H9 (cell line): ENCODE results near the gene TNFRSF4. TPM values are rescaled to one million over a fixed set of nuclear protein-coding genes. Genes with fewer than 3 reads are reported as not detected.
A peak's percentile ranks its signal among the peaks of the same experiment; 100 is the strongest.

Experiments
- DNase-seq: peaks from one replicate; pipeline ENCODE4 v3.0.0-alpha.2; 2017
- H2AFZ ChIP-seq: one replicate; pipeline ENCODE4 v1.6.1; 2013; ENCODE audit warnings: mild to moderate bottlenecking, low read length, control low read depth, moderate library complexity
- H2AK5ac ChIP-seq: 2 replicates; pipeline ENCODE4 v1.6.1; 2013; ENCODE audit warnings: low read length, control low read depth, mixed read lengths; ENCODE audit not compliant: insufficient read length
- H2BK120ac ChIP-seq: one replicate; pipeline ENCODE4 v1.6.1; 2013; ENCODE audit warnings: low read depth, mild to moderate bottlenecking, low read length, control low read depth, inconsistent platforms; ENCODE audit not compliant: poor library complexity, severe bottlenecking
- H2BK12ac ChIP-seq: 2 replicates; pipeline ENCODE4 v1.6.1; 2013; ENCODE audit warnings: low read length, control low read depth, mixed read lengths, low read depth; ENCODE audit not compliant: insufficient read length
- H2BK15ac ChIP-seq: 2 replicates; pipeline ENCODE4 v1.6.1; 2013; ENCODE audit warnings: low read depth, low read length, control low read depth
- H2BK20ac ChIP-seq: one replicate; pipeline ENCODE4 v1.6.1; 2013; ENCODE audit warnings: low read depth, mild to moderate bottlenecking, low read length, control low read depth, inconsistent platforms; ENCODE audit not compliant: poor library complexity, severe bottlenecking
- H2BK5ac ChIP-seq: 2 replicates; pipeline ENCODE4 v1.6.1; 2013; ENCODE audit warnings: low read length, control low read depth, mixed read lengths; ENCODE audit not compliant: insufficient read length
- H3K14ac ChIP-seq: 2 replicates; pipeline ENCODE4 v1.6.1; 2013; ENCODE audit warnings: low read length, control low read depth; ENCODE audit not compliant: insufficient read depth
- H3K18ac ChIP-seq: 2 replicates; pipeline ENCODE4 v1.6.1; 2013; ENCODE audit warnings: low read depth, mild to moderate bottlenecking, mixed read lengths, low read length, control low read depth; ENCODE audit not compliant: insufficient read length
- H3K23ac ChIP-seq: 2 replicates; pipeline ENCODE4 v1.6.1; 2013; ENCODE audit warnings: low read length, control low read depth, mixed read lengths, low read depth; ENCODE audit not compliant: insufficient read length
- H3K23me2 ChIP-seq: 2 replicates; pipeline ENCODE4 v1.6.1; 2013; ENCODE audit warnings: low read depth, mild to moderate bottlenecking, mixed read lengths, low read length, control low read depth; ENCODE audit not compliant: insufficient read length, poor library complexity, severe bottlenecking
- H3K27ac ChIP-seq: 2 replicates; pipeline ENCODE4 v1.5.1; 2013; ENCODE audit warnings: low read length, control low read depth, mixed read lengths, low read depth; ENCODE audit not compliant: insufficient read length
- H3K27me3 ChIP-seq: 2 replicates; pipeline ENCODE4 v1.6.1; 2013; ENCODE audit warnings: low read length, control low read depth, inconsistent platforms; ENCODE audit not compliant: insufficient read depth
- H3K4ac ChIP-seq: 2 replicates; pipeline ENCODE4 v1.6.1; 2013; ENCODE audit warnings: low read depth, mild to moderate bottlenecking, control low read depth, inconsistent platforms, low read length, moderate library complexity
- H3K4me1 ChIP-seq: 2 replicates; pipeline ENCODE4 v1.6.1; 2013; ENCODE audit warnings: low read length, control low read depth, inconsistent platforms; ENCODE audit not compliant: insufficient read depth
- H3K4me2 ChIP-seq: 2 replicates; pipeline ENCODE4 v1.6.1; 2013; ENCODE audit warnings: low read length, control low read depth, mixed read lengths; ENCODE audit not compliant: insufficient read length, insufficient read depth
- H3K56ac ChIP-seq: 2 replicates; pipeline ENCODE4 v1.6.1; 2013; ENCODE audit warnings: low read depth, mild to moderate bottlenecking, mixed read lengths, low read length, control low read depth; ENCODE audit not compliant: insufficient read length
- H3K79me1 ChIP-seq: 2 replicates; pipeline ENCODE4 v1.6.1; 2013; ENCODE audit warnings: low read depth, mild to moderate bottlenecking, moderate library complexity, low read length, control low read depth, inconsistent platforms; ENCODE audit not compliant: insufficient read depth, poor library complexity, severe bottlenecking
- H3K79me2 ChIP-seq: 2 replicates; pipeline ENCODE4 v1.6.1; 2013; ENCODE audit warnings: low read length, control low read depth, inconsistent platforms; ENCODE audit not compliant: insufficient read depth
- H3K9ac ChIP-seq: 2 replicates; pipeline ENCODE4 v1.6.1; 2013; ENCODE audit warnings: low read length, control low read depth, mixed read lengths; ENCODE audit not compliant: insufficient read length; ENCODE audit errors: extremely low read depth
- H3K9me3 ChIP-seq: one replicate; pipeline ENCODE4 v1.6.1; 2013; ENCODE audit warnings: low read depth, low read length, inconsistent platforms; ENCODE audit not compliant: control insufficient read depth
- H3T11ph ChIP-seq: one replicate; pipeline ENCODE4 v1.6.1; 2013; ENCODE audit warnings: mild to moderate bottlenecking, low read length, control low read depth, inconsistent platforms
- H4K20me1 ChIP-seq: one replicate; pipeline ENCODE4 v1.6.1; 2013; ENCODE audit not compliant: control insufficient read depth, insufficient read length, insufficient read depth
- H4K5ac ChIP-seq: 2 replicates; pipeline ENCODE4 v1.6.1; 2013; ENCODE audit warnings: low read depth, mild to moderate bottlenecking, mixed read lengths, low read length, control low read depth; ENCODE audit not compliant: insufficient read length
- H4K8ac ChIP-seq: replicated peaks from 2 replicates; pipeline ENCODE4 v1.6.1; 2013; ENCODE audit warnings: low read length, control low read depth, mixed read lengths, low read depth; ENCODE audit not compliant: insufficient read length
- H4K91ac ChIP-seq: 2 replicates; pipeline ENCODE4 v1.6.1; 2013; ENCODE audit warnings: low read depth, mild to moderate bottlenecking, moderate library complexity, mixed read lengths, low read length, control low read depth; ENCODE audit not compliant: insufficient read length
- H3K27ac Mint-ChIP-seq, 3 experiments: 2 replicates in 2 of 3; 3 replicates in 1 of 3; pipeline ENCODE4 v1.8.0; 2020 to 2021; ENCODE audit warnings: mixed read lengths in 3 of 3, mild to moderate bottlenecking in 1 of 3, moderate library complexity in 1 of 3
- H3K27me3 Mint-ChIP-seq: 2 replicates; pipeline ENCODE4 v1.8.0; 2021; ENCODE audit warnings: low read depth, mild to moderate bottlenecking, moderate library complexity, mixed read lengths
- H3K36me3 Mint-ChIP-seq, 3 experiments: 2 replicates in 2 of 3; 3 replicates in 1 of 3; pipeline ENCODE4 v1.8.0; 2020 to 2021; ENCODE audit warnings: low read depth in 3 of 3, mixed read lengths in 3 of 3; ENCODE audit not compliant: insufficient read depth in 1 of 3
- H3K4me1 Mint-ChIP-seq, 2 experiments: 2 replicates each; pipeline ENCODE4 v1.8.0; 2020; ENCODE audit warnings: mixed read lengths in 2 of 2
- H3K4me3 Mint-ChIP-seq, 2 experiments: 2 replicates in 1 of 2; 3 replicates in 1 of 2; pipeline ENCODE4 v1.8.0; 2020 to 2021; ENCODE audit warnings: mild to moderate bottlenecking in 2 of 2, mixed read lengths in 2 of 2, moderate library complexity in 1 of 2
- H3K9me3 Mint-ChIP-seq, 2 experiments: 2 replicates in 1 of 2; 3 replicates in 1 of 2; pipeline ENCODE4 v1.8.0; 2020; ENCODE audit warnings: mild to moderate bottlenecking in 2 of 2, mixed read lengths in 2 of 2, moderate library complexity in 1 of 2
- whole genome bisulfite sequencing: extraction: QIAGEN DNeasy Blood & Tissue Kit; methylation state at CpG from one replicate; pipeline ENCODE4 v1.1.7; 2013; ENCODE audit warnings: missing lambda C conversion rate, low lambda C conversion rate, mixed read lengths; ENCODE audit not compliant: insufficient read length; ENCODE audit errors: extremely low coverage; 5-methylcytosine and 5-hydroxymethylcytosine counted together
- total RNA-seq: library from RNA; stranded (reverse); gene quantifications from 2 replicates; pipeline ENCODE4 v1.2.1, GENCODE V29; 2021
- TF ChIP-seq, protein P1 (sequence below): fragments of 200-600 bp; sonication (generic); conservative IDR thresholded peaks from 3 replicates; pipeline ENCODE4 v1.8.0; 2021; ENCODE audit warnings: antibody characterized with exemption, mild to moderate bottlenecking

TNFRSF4 gene
- total RNA-seq, 1 experiment from 2014 or later: 0.24 TPM

DNA sequence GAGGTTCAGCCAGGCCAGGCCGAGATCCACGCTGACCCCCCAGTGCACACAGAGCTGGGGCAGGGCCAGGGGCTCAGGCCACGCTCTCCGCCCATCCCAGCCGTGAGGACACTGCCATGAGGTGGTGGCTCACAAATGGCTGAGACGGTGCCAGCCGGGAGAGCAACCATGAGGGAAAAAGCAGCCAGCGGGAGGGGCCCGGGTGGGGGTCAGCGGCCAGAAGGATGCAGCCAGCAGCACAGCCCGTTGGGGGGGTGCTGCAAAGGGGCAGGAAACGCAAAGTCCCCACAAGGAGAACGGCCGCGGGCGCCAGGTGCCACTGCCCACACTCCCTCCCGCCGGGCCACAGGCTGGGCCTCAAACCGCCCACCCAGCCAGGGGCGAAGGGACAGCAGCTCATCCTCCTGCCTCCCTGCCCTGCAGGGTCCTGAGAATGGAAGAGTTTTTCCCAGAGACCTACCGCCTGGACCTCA is 32.0 kb downstream of the TNFRSF4 start:
- Mint-ChIP-seq H3K27me3 (no peaks in the 10 kb centered on the region), H3K36me3 (peaks cover 0 to 7% (median 0%) of the 10 kb centered on the region in 3 experiments; a peak in 1 of 7 replicates), H3K27ac (no peak overlapping the region), H3K4me3 (no peak overlapping the region), H3K4me1 (peaks cover 3 to 9% of the 10 kb centered on the region in 2 experiments), H3K9me3 (no peaks in the 10 kb centered on the region; a peak in 1 of 5 replicates)
- Histone ChIP-seq H3K23me2 (no peaks in the 10 kb centered on the region), H3K18ac (no peak overlapping the region), H3K23ac (no peak overlapping the region), H3K4ac (no peak overlapping the region), H3K56ac (no peak overlapping the region), H3K9me3 (no peaks in the 10 kb centered on the region), H3K14ac (no peak overlapping the region), H2BK5ac (no peak overlapping the region), H3K4me1 (peaks cover under 1% of the 10 kb centered on the region; the same call in 1 of the 2 replicates), H3K9ac (no peak overlapping the region), H2BK15ac (no peak overlapping the region), H3K79me2 (no peaks in the 10 kb centered on the region), H2BK120ac (no peak overlapping the region), H3K27ac (no peak overlapping the region), H2AK5ac (no peak overlapping the region), H3K4me2 (no peak overlapping the region), H2BK12ac (no peak overlapping the region), H4K8ac (no peak overlapping the region), H4K5ac (no peak overlapping the region), H3K27me3 (no peaks in the 10 kb centered on the region), H4K20me1 (no peaks in the 10 kb centered on the region), H2AFZ (no peak overlapping the region), H3K79me1 (no peaks in the 10 kb centered on the region), H3T11ph (no peak overlapping the region), H4K91ac (no peak overlapping the region), H2BK20ac (no peak overlapping the region)
- DNase-seq: peak; percentile 24
- TF ChIP-seq, protein P1, sequence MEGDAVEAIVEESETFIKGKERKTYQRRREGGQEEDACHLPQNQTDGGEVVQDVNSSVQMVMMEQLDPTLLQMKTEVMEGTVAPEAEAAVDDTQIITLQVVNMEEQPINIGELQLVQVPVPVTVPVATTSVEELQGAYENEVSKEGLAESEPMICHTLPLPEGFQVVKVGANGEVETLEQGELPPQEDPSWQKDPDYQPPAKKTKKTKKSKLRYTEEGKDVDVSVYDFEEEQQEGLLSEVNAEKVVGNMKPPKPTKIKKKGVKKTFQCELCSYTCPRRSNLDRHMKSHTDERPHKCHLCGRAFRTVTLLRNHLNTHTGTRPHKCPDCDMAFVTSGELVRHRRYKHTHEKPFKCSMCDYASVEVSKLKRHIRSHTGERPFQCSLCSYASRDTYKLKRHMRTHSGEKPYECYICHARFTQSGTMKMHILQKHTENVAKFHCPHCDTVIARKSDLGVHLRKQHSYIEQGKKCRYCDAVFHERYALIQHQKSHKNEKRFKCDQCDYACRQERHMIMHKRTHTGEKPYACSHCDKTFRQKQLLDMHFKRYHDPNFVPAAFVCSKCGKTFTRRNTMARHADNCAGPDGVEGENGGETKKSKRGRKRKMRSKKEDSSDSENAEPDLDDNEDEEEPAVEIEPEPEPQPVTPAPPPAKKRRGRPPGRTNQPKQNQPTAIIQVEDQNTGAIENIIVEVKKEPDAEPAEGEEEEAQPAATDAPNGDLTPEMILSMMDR: no peak
- no CpG with 5 or more reads among the region's 21 CpGs for WGBS
